Panc1 (cell line): ENCODE results near the gene IQGAP1.
"Not testable (repeated sequence)": the region's sequence is repeated elsewhere in the genome, so short reads cannot be mapped to it uniquely, and the experiment has no call there.

Experiments
- POLR2AphosphoS5 ChIP-seq: IDR thresholded peaks from 2 replicates; pipeline ENCODE4 v1.6.1; 2012; ENCODE audit warnings: mild to moderate bottlenecking, low read depth, low read length, moderate library complexity
- SIN3A ChIP-seq: IDR thresholded peaks from 2 replicates; pipeline ENCODE4 v1.6.1; 2012; ENCODE audit warnings: low read depth, mild to moderate bottlenecking, low read length, moderate library complexity, borderline replicate concordance; ENCODE audit not compliant: insufficient read depth
- TF ChIP-seq, protein P1 (sequence below): fragments of 450-650 bp; IDR thresholded peaks from 2 replicates; pipeline ENCODE4 v1.5.1; 2017; ENCODE audit warnings: mild to moderate bottlenecking
- TF ChIP-seq, protein P2 (sequence below), 2 experiments: IDR thresholded peaks; 2 replicates each; pipeline ENCODE4 v1.6.1; 2011 to 2012; ENCODE audit warnings: low read depth in 2 of 2, control low read depth in 1 of 2, low read length in 1 of 2, mild to moderate bottlenecking in 1 of 2, moderate library complexity in 1 of 2; ENCODE audit not compliant: insufficient read depth in 1 of 2

DNA sequence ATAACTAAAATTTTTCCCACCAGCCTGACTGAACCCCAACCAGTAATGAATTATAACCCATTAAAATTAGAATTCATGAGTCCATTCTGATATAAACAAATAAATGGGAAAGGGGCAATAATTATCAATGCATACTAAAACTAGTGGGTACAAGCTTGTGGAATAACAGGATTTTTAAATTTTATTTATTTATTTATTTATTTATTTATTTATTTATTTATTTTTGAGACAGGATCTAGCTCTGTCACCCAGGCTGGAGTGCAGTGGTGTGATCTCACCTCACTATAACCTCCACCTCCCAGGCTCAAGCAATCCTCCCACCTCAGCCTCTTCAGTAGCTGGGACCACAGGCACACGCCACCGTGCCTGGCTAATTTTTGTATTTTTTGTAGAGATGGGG, 125.9 kb downstream of the IQGAP1 start:
- TF ChIP-seq, protein P1, sequence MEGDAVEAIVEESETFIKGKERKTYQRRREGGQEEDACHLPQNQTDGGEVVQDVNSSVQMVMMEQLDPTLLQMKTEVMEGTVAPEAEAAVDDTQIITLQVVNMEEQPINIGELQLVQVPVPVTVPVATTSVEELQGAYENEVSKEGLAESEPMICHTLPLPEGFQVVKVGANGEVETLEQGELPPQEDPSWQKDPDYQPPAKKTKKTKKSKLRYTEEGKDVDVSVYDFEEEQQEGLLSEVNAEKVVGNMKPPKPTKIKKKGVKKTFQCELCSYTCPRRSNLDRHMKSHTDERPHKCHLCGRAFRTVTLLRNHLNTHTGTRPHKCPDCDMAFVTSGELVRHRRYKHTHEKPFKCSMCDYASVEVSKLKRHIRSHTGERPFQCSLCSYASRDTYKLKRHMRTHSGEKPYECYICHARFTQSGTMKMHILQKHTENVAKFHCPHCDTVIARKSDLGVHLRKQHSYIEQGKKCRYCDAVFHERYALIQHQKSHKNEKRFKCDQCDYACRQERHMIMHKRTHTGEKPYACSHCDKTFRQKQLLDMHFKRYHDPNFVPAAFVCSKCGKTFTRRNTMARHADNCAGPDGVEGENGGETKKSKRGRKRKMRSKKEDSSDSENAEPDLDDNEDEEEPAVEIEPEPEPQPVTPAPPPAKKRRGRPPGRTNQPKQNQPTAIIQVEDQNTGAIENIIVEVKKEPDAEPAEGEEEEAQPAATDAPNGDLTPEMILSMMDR: not testable (repeated sequence)
- not testable (repeated sequence) for TF ChIP-seq POLR2AphosphoS5, SIN3A
- TF ChIP-seq, protein P2, sequence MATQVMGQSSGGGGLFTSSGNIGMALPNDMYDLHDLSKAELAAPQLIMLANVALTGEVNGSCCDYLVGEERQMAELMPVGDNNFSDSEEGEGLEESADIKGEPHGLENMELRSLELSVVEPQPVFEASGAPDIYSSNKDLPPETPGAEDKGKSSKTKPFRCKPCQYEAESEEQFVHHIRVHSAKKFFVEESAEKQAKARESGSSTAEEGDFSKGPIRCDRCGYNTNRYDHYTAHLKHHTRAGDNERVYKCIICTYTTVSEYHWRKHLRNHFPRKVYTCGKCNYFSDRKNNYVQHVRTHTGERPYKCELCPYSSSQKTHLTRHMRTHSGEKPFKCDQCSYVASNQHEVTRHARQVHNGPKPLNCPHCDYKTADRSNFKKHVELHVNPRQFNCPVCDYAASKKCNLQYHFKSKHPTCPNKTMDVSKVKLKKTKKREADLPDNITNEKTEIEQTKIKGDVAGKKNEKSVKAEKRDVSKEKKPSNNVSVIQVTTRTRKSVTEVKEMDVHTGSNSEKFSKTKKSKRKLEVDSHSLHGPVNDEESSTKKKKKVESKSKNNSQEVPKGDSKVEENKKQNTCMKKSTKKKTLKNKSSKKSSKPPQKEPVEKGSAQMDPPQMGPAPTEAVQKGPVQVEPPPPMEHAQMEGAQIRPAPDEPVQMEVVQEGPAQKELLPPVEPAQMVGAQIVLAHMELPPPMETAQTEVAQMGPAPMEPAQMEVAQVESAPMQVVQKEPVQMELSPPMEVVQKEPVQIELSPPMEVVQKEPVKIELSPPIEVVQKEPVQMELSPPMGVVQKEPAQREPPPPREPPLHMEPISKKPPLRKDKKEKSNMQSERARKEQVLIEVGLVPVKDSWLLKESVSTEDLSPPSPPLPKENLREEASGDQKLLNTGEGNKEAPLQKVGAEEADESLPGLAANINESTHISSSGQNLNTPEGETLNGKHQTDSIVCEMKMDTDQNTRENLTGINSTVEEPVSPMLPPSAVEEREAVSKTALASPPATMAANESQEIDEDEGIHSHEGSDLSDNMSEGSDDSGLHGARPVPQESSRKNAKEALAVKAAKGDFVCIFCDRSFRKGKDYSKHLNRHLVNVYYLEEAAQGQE (IDR thresholded peaks at IDR 0.05; ENCODE audit: insufficient read depth in 1 of 2, low read depth in 2 of 2, low read length in 1 of 2): not testable (repeated sequence)
